Activated naive CD8-positive, alpha-beta T cell treated with anti-CD3 and anti-CD28 coated beads, Interleukin-2, amount 50 U/mL, for 24 hours (primary cell): ENCODE measurements around the gene XRCC5.

ENCODE experiments used
- ATAC-seq: fragments of 150-1000 bp; cut with Tn5 transposase; one replicate; pipeline ENCODE4 v1.10.0; 2021
- DNase-seq: peaks from one replicate; pipeline ENCODE4 v3.0.0; 2021
- H3K27ac Mint-ChIP-seq: one replicate; pipeline ENCODE4 v1.8.0; 2021; ENCODE audit warnings: mild to moderate bottlenecking, mixed read lengths
- H3K27me3 Mint-ChIP-seq: one replicate; pipeline ENCODE4 v1.8.0; 2021; ENCODE audit warnings: mixed read lengths
- H3K36me3 Mint-ChIP-seq: one replicate; pipeline ENCODE4 v1.8.0; 2021; ENCODE audit warnings: low read depth, mixed read lengths
- H3K4me1 Mint-ChIP-seq: one replicate; pipeline ENCODE4 v1.8.0; 2021; ENCODE audit warnings: mixed read lengths
- H3K4me3 Mint-ChIP-seq: one replicate; pipeline ENCODE4 v1.8.0; 2021; ENCODE audit warnings: mild to moderate bottlenecking, moderate library complexity, mixed read lengths
- H3K9me3 Mint-ChIP-seq: one replicate; pipeline ENCODE4 v1.8.0; 2021; ENCODE audit warnings: mixed read lengths

Gene XRCC5

DNA sequence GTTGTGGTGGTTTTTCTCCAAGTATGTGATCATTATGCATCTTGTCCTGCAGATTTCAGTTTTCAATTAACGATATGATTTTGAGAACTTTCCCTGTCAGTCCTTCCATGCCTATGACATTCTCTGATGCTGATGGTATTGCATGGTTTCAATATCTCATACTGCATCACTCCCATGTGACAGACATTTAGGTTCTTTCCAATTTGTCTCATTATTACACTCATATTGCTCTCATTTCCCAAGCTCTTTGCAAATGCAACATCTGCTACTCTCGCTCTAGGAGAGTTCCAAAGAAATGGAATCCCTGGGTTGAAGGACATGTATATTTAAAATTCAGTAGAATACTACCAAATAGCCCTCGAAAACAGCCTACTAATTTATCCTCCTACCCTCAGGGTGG, 137.6 kb downstream of the XRCC5 start:
- ATAC-seq (no peak), DNase-seq (no peak)
- H3K36me3 Mint-ChIP-seq: no peaks in the 10 kb centered on the region
- no peak overlapping the region for H3K27ac Mint-ChIP-seq
- no peaks in the 10 kb centered on the region for H3K27me3 Mint-ChIP-seq
- H3K4me3 Mint-ChIP-seq: no peak overlapping the region
- peaks cover 5% of the 10 kb centered on the region for H3K4me1 Mint-ChIP-seq
- peaks cover 4% of the 10 kb centered on the region for H3K9me3 Mint-ChIP-seq
